OCI-LY7 (cell line): ENCODE measurements around the gene RSRC2.

Source experiments
- EZH2phosphoT487 ChIP-seq: fragments of 200-600 bp; sonication (generic); IDR thresholded peaks from 2 replicates; pipeline ENCODE4 v1.6.1; 2018; ENCODE audit warnings: low read depth, borderline replicate concordance, mild to moderate bottlenecking, mixed run types, antibody characterized with exemption, low read length, moderate library complexity, mixed read lengths
- TF ChIP-seq, protein P1 (sequence below): fragments of 200-600 bp; sonication (generic); conservative IDR thresholded peaks from 2 replicates; pipeline ENCODE4 v1.5.1; 2014; ENCODE audit warnings: mild to moderate bottlenecking, antibody characterized with exemption, low read length, moderate library complexity, mixed read lengths

DNA sequence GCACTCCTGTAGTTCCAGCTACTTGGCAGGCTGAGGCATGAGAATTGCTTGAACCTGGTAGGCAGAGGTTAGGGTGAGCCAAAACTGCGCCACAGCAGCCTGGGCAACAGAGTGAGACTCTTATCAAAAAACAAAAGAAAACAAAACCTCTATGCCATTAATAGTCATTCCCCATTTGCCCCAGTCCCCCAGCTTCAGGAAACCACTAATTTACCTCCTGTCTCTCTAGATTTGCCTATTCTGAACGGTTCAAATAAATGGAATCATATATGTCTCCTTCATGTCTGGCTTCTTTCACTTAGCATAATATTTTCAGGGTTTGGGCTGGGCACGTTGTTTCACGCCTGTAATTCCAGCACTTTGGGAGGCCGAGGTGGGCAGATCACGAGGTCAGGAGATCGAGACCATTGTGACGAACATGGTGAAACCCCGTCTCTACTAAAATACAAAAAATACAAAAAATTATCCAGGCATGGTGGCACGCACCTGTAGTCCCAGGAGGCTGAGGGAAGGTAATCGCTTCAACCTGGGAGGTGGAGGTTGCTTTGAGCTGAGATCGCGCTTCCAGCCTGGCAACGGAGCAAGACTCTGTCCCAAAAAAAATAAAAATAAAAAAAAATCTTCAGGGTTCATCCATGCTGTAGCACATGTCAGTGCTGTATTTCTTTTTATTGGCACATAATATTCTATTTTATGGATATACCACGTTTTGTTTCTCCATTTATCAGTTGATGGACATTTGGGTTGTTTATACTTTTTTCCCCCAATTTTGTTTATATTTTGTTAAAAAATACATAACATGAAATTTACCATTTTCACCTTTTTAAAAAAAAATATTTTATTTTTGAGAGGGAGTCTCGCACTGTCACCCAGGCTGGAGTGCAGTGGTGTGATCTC, 32.3 kb upstream of the RSRC2 start:
- TF ChIP-seq, protein P1, sequence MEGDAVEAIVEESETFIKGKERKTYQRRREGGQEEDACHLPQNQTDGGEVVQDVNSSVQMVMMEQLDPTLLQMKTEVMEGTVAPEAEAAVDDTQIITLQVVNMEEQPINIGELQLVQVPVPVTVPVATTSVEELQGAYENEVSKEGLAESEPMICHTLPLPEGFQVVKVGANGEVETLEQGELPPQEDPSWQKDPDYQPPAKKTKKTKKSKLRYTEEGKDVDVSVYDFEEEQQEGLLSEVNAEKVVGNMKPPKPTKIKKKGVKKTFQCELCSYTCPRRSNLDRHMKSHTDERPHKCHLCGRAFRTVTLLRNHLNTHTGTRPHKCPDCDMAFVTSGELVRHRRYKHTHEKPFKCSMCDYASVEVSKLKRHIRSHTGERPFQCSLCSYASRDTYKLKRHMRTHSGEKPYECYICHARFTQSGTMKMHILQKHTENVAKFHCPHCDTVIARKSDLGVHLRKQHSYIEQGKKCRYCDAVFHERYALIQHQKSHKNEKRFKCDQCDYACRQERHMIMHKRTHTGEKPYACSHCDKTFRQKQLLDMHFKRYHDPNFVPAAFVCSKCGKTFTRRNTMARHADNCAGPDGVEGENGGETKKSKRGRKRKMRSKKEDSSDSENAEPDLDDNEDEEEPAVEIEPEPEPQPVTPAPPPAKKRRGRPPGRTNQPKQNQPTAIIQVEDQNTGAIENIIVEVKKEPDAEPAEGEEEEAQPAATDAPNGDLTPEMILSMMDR: no peak
- TF ChIP-seq EZH2phosphoT487: no peak
